Vagina (tissue), 2 donors: Measurements from ENCODE around the gene APOBEC3G.

ENCODE experiments used
- POLR2AphosphoS5 ChIP-seq, 2 donors: sonication (generic); formaldehyde crosslinking; IDR thresholded peaks; one replicate each; pipeline ENCODE4 v1.9.0; 2017; ENCODE audit warnings: antibody characterized with exemption in 2 of 2, mild to moderate bottlenecking in 2 of 2, low read depth in 1 of 2; ENCODE audit not compliant: insufficient read depth in 1 of 2
- TF ChIP-seq, protein P1 (sequence below), 3 experiments: fragments of 450-650 bp in 2 of 3; fragments of 200-600 bp in 1 of 3; sonication (generic) in 1 of 3; IDR thresholded peaks; one replicate each; pipeline ENCODE4 v1.5.1; 2017 to 2019; ENCODE audit warnings: antibody characterized with exemption in 3 of 3, mild to moderate bottlenecking in 2 of 3, moderate library complexity in 2 of 3

DNA sequence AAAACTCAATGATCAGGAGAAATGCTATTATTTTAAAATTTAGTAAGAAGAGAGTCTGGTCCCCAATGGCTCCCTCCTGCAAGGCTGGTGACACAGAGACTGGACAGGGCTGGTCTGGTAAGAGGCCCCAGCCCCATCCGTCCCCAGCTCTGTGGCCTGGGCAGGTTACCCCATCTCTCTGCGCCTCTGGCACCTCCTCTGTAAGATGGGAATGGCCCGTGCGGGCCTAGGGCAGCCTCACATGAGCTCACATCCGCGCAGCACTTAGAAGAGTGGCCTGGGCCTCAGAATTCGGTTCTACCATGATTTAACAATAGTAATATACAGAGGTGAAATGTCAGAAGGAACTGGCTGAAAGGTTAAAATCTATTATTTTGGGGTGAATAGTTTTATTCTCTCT is 35.2 kb upstream of the APOBEC3G start:
- TF ChIP-seq POLR2AphosphoS5 (IDR thresholded peaks at IDR 0.05; ENCODE audit: insufficient read depth in 1 of 2, low read depth in 1 of 2), result no peak
- TF ChIP-seq, protein P1, sequence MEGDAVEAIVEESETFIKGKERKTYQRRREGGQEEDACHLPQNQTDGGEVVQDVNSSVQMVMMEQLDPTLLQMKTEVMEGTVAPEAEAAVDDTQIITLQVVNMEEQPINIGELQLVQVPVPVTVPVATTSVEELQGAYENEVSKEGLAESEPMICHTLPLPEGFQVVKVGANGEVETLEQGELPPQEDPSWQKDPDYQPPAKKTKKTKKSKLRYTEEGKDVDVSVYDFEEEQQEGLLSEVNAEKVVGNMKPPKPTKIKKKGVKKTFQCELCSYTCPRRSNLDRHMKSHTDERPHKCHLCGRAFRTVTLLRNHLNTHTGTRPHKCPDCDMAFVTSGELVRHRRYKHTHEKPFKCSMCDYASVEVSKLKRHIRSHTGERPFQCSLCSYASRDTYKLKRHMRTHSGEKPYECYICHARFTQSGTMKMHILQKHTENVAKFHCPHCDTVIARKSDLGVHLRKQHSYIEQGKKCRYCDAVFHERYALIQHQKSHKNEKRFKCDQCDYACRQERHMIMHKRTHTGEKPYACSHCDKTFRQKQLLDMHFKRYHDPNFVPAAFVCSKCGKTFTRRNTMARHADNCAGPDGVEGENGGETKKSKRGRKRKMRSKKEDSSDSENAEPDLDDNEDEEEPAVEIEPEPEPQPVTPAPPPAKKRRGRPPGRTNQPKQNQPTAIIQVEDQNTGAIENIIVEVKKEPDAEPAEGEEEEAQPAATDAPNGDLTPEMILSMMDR (IDR thresholded peaks at IDR 0.05), result no peak
